ENCODE data around the gene BOC. TPM values are rescaled to one million over a fixed set of nuclear protein-coding genes. Genes with fewer than 3 reads are reported as not detected.

The BOC gene
- polyA plus RNA-seq, 6 donors from 2014 or later = not detected

- ATAC-seq (ENCODE audit: low read depth in 2 of 2) (no peak), DNase-seq (no peak)
- Mint-ChIP-seq H3K27ac (no peak overlapping the region), H3K27me3 (peaks cover 22 to 35% (median 28%) of the 10 kb centered on the region in 3 donors), H3K4me1 (peaks cover 9 to 13% (median 9%) of the 10 kb centered on the region in 3 donors), H3K9me3 (no peaks in the 10 kb centered on the region), H3K4me3 (no peak overlapping the region), H3K36me3 (no peaks in the 10 kb centered on the region)
Measured at GRCh38 chr3:113222451-113223086, 11.2 kb downstream of the BOC start.

DNA sequence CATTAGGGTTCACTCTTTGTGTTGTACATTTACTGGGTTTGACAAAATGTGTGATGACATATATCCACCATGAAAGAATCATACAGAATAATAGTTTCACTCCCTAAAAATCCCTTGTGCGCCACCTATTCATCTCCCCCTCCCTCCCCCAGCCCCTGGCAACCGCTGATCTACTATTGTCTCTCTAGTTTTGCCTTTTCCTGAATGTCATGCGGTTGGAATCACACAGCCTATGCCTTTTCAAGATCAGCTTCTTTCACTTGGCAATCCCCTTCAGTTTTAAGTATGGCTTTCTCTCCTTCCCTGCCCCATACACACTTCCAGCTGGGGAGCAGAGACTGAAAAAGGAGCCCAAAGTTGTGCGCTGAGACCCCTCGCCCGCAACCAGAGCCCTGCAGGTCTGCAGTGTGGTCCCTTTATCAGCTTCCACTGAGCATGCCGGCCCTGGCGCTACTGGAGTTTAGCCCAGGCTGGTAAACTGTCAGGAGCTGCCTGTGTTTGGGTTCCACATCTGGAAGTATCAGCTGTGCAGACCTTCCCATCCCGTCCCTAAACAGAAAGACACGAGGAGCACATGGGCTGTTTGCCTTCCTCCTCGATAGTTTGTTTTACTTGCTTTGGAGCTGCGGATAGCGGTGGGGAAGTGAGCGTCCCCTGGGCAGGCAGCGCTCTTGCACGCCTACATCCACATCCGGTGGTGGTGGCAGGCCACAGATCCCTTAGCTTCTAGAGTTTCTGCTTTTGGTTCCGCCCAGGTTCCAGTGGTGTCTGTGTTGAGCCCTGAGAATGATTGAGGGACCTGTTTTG, 12.3 kb downstream of the BOC start:
- DNase-seq = no peak
- ATAC-seq (ENCODE audit: low read depth in 2 of 2) = peak; percentile 76 to 77
- Mint-ChIP-seq H3K27ac (peak overlapping the region in 2 of 6 donors; percentile 5 to 62), H3K9me3 (no peaks in the 10 kb centered on the region), H3K4me3 (peak overlapping the region in 6 of 8 donors; percentile 16 to 55 (median 37)), H3K27me3 (peaks cover 17 to 32% (median 28%) of the 10 kb centered on the region in 3 donors), H3K36me3 (no peaks in the 10 kb centered on the region), H3K4me1 (peaks cover 9 to 13% (median 12%) of the 10 kb centered on the region in 3 donors)

DNA sequence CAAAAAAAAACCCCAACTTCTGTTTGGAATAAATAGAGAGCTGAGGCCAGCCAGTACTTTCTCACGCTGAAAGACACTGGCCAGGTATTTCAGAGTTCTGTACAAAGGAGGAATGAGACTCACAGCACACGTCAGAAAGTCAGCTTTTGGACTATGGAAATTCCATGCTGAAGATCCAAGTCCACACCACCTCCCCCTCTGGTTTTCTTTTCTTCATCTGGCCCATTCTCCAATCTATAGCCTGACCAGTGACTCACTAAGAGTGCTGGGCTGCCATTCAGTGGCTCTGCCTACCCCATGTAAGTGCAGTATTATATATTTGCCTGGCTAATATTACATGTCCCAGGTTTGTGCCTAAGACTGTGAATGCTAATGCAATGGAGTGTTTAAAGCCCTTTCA, 13.9 kb downstream of the BOC start:
- H3K4me3 Mint-ChIP-seq = no peak overlapping the region

DNA sequence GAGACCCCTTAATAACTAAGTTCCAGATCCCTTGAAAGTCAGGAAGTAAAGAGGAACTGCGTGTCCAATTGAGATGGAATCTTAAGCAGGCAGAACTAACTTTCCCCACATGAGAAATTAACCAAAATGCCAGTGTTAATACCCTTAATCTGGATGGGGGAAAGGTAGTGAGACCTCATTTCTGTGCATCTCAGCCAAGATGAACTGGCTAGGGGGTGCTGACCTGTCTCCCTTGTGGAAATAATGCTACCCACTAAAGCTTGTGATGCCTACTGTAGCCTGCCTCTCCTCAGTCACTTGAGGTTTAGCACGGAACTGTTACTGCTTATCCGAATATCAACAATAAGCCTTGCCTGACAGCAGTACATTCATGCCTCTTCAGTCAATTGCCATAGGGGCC, 15.1 kb downstream of the BOC start:
- H3K4me1 Mint-ChIP-seq = peaks cover 9 to 12% (median 11%) of the 10 kb centered on the region in 3 donors
- H3K36me3 Mint-ChIP-seq = no peaks in the 10 kb centered on the region
- H3K4me3 Mint-ChIP-seq = no peak overlapping the region
- no peak overlapping the region for H3K27ac Mint-ChIP-seq
- peaks cover 6 to 22% (median 15%) of the 10 kb centered on the region in 3 donors for H3K27me3 Mint-ChIP-seq
- DNase-seq (no peak), ATAC-seq (ENCODE audit: low read depth in 2 of 2) (no peak)
- no peaks in the 10 kb centered on the region for H3K9me3 Mint-ChIP-seq

More for the DNA sequence above, 13.9 kb downstream of the BOC start:
- peaks cover 13 to 29% (median 26%) of the 10 kb centered on the region in 3 donors for H3K27me3 Mint-ChIP-seq
- DNase-seq (no peak), ATAC-seq (ENCODE audit: low read depth in 2 of 2) (no peak)
- H3K36me3 Mint-ChIP-seq = no peaks in the 10 kb centered on the region
- H3K9me3 Mint-ChIP-seq = no peaks in the 10 kb centered on the region
- no peak overlapping the region for H3K27ac Mint-ChIP-seq
- H3K4me1 Mint-ChIP-seq = peaks cover 9 to 12% (median 12%) of the 10 kb centered on the region in 3 donors

DNA sequence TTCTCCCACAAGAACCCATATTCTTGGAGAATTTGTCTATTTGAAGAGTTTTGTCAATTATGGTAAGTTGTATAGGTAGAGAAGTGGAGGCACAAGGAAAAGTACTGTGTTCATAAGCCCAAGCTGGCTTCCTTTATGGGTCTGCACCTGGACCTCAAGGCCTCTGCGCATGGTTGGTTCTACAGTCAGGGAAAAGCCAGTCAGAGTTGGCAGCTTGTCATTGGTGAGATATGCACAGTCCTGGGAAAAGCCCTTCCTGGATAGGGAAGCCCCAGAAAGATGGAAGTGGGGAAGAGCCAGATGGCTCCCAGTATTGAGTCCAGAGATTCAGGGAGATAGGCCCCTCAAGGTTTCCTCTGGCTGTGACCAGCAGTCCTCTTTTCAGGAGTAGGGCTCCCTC, 15.8 kb downstream of the BOC start:
- Mint-ChIP-seq H3K27me3 (peaks cover under 1 to 23% (median 8%) of the 10 kb centered on the region in 3 donors), H3K4me3 (no peak overlapping the region), H3K36me3 (no peaks in the 10 kb centered on the region), H3K27ac (no peak overlapping the region), H3K9me3 (no peaks in the 10 kb centered on the region), H3K4me1 (peaks cover 9 to 12% (median 11%) of the 10 kb centered on the region in 3 donors)
- no peak for DNase-seq
- no peak for ATAC-seq (ENCODE audit: low read depth in 2 of 2)

GRCh38 chr3:113228498-113229286, 17.3 kb downstream of the BOC start:
- Mint-ChIP-seq H3K27ac (no peak overlapping the region), H3K9me3 (no peaks in the 10 kb centered on the region), H3K4me1 (peaks cover 6 to 10% (median 6%) of the 10 kb centered on the region in 3 donors), H3K36me3 (no peaks in the 10 kb centered on the region), H3K27me3 (peaks cover 0 to 20% (median 0%) of the 10 kb centered on the region in 3 donors), H3K4me3 (no peak overlapping the region)
- DNase-seq (no peak), ATAC-seq (ENCODE audit: low read depth in 2 of 2) (no peak)

GRCh38 chr3:113231391-113231790, 20.0 kb downstream of the BOC start:
- DNase-seq (no peak), ATAC-seq (ENCODE audit: low read depth in 2 of 2) (no peak)
- peaks cover 0 to 3% (median 0%) of the 10 kb centered on the region in 3 donors for H3K4me1 Mint-ChIP-seq
- H3K27ac Mint-ChIP-seq = no peak overlapping the region
- no peaks in the 10 kb centered on the region for H3K9me3 Mint-ChIP-seq
- H3K4me3 Mint-ChIP-seq = no peak overlapping the region
- no peaks in the 10 kb centered on the region for H3K36me3 Mint-ChIP-seq
- peaks cover 0 to 16% (median 0%) of the 10 kb centered on the region in 3 donors for H3K27me3 Mint-ChIP-seq

GRCh38 chr3:113231827-113232253, 20.5 kb downstream of the BOC start:
- no peak overlapping the region for H3K4me3 Mint-ChIP-seq
- H3K27ac Mint-ChIP-seq = peak overlapping the region in 1 of 6 donors; percentile 2
- H3K9me3 Mint-ChIP-seq = no peaks in the 10 kb centered on the region
- peaks cover 0 to 16% (median under 1%) of the 10 kb centered on the region in 3 donors for H3K27me3 Mint-ChIP-seq
- peaks cover 0 to 3% (median 0%) of the 10 kb centered on the region in 3 donors for H3K4me1 Mint-ChIP-seq
- no peaks in the 10 kb centered on the region for H3K36me3 Mint-ChIP-seq
- no peak for DNase-seq
- ATAC-seq (ENCODE audit: low read depth in 2 of 2) = no peak

DNA sequence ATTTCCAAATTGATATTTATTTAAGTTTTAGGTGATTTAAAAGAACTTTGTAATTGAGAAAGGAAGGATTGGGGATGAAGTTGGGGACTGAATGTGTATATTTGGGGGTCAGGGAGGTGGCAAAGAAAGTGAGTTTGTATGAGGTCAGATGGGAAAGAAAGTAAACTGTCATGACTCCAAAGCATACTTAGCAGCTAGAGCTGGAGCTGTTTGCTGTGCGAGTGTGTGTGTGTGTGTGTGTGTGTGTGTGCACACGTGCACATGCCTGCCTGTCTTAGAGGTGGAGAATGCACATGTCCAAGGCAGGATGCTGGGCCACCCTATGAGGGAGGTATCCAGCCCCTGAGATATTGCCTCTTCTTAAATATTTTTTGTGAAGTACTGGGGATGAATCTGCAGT, 21.0 kb downstream of the BOC start:
- DNase-seq = no peak
- no peaks in the 10 kb centered on the region for H3K36me3 Mint-ChIP-seq
- H3K4me1 Mint-ChIP-seq = peaks cover 0 to 3% (median 0%) of the 10 kb centered on the region in 3 donors
- ATAC-seq (ENCODE audit: low read depth in 2 of 2) = no peak
- H3K4me3 Mint-ChIP-seq = no peak overlapping the region
- H3K27ac Mint-ChIP-seq = no peak overlapping the region
- H3K27me3 Mint-ChIP-seq = peaks cover 3 to 16% (median 5%) of the 10 kb centered on the region in 3 donors
- H3K9me3 Mint-ChIP-seq = no peaks in the 10 kb centered on the region

DNA sequence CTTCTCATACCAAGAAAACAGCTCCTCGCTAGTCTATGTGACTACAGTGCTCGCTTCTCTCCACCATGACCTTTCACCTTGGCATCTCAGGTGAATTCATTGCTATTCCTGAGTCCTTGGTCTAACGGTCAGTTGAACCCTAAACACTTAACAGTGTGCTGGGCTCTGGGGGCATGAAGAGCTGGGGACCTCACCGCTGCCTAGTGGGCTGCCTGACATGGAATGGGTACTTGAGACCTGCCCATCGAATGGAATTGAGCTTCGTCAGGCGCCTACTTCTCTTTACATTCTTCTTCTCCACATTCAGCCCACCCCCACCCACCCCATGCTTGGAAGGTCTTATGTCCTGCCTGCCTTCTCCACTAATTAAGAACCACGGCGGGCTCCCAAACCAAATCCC, 22.1 kb downstream of the BOC start:
- H3K4me1 Mint-ChIP-seq = no peaks in the 10 kb centered on the region
- peaks cover 4 to 21% (median 14%) of the 10 kb centered on the region in 3 donors for H3K27me3 Mint-ChIP-seq
- no peak for ATAC-seq (ENCODE audit: low read depth in 2 of 2)
- no peak overlapping the region for H3K27ac Mint-ChIP-seq
- no peaks in the 10 kb centered on the region for H3K36me3 Mint-ChIP-seq
- no peak for DNase-seq
- H3K9me3 Mint-ChIP-seq = no peaks in the 10 kb centered on the region
- H3K4me3 Mint-ChIP-seq = no peak overlapping the region

DNA sequence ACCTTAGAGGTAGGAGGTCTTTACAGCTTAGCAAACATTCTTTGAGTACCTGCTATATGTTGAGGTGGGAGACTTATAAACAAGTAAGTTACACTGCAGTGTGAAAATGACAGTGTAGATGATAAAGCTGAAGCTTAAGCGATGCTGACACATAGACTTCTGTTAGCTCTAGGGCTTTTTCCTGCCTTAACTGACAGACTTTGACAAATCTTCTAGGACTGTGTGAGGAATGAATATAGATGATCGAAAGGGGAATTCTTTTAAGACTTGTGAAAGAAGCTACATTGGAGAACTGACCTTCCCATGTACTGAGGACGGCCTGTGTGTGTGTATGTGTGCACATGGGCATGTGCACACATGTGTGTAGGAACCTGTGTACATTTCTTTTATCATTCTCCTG, 22.7 kb downstream of the BOC start:
- H3K36me3 Mint-ChIP-seq = no peaks in the 10 kb centered on the region
- no peaks in the 10 kb centered on the region for H3K4me1 Mint-ChIP-seq
- ATAC-seq (ENCODE audit: low read depth in 2 of 2) (no peak), DNase-seq (no peak)
- H3K27me3 Mint-ChIP-seq = peaks cover 4 to 21% (median 14%) of the 10 kb centered on the region in 3 donors
- no peak overlapping the region for H3K4me3 Mint-ChIP-seq
- no peak overlapping the region for H3K27ac Mint-ChIP-seq
- no peaks in the 10 kb centered on the region for H3K9me3 Mint-ChIP-seq

- peaks cover 4 to 26% (median 14%) of the 10 kb centered on the region in 3 donors for H3K27me3 Mint-ChIP-seq
Measured at GRCh38 chr3:113234688-113235260, 23.4 kb downstream of the BOC start.

GRCh38 chr3:113238503-113238902, 27.1 kb downstream of the BOC start:
- Mint-ChIP-seq H3K36me3 (no peaks in the 10 kb centered on the region), H3K27ac (no peak overlapping the region), H3K4me1 (peaks cover 0 to 6% (median 0%) of the 10 kb centered on the region in 3 donors), H3K27me3 (peaks cover 18 to 26% (median 20%) of the 10 kb centered on the region in 3 donors), H3K4me3 (no peak overlapping the region), H3K9me3 (no peaks in the 10 kb centered on the region)
- no peak for DNase-seq
- no peak for ATAC-seq (ENCODE audit: low read depth in 2 of 2)

More at GRCh38 chr3:113234688-113235260, 23.4 kb downstream of the BOC start:
- Mint-ChIP-seq H3K4me1 (no peaks in the 10 kb centered on the region), H3K9me3 (no peaks in the 10 kb centered on the region), H3K36me3 (no peaks in the 10 kb centered on the region), H3K4me3 (no peak overlapping the region), H3K27ac (no peak overlapping the region)
- ATAC-seq (ENCODE audit: low read depth in 2 of 2) (no peak), DNase-seq (no peak)

Data from naive B cell (primary cell).